ENCODE results near the gene NUMA1.

Gene NUMA1

GRCh38 chr11:72111300-72112142 lies 31.2 kb upstream of the NUMA1 start:
- peak overlapping the region; percentile 82 for H3K27ac ChIP-seq
- TF ChIP-seq ZFX (IDR thresholded peaks at IDR 0.05) (peak; percentile 30; the same call in 1 of the 2 replicates), CTCF (conservative IDR thresholded peaks at IDR 0.05) (no peak)

GRCh38 chr11:72105888-72106287 lies 25.5 kb upstream of the NUMA1 start, which contains the start of gene TOMT:
TOMT (plus strand) TSS chr11:72105924; CDS start chr11:72105952, 28 bp downstream.
- TF ChIP-seq ZFX (IDR thresholded peaks at IDR 0.05) (no peak), CTCF (conservative IDR thresholded peaks at IDR 0.05) (no peak)
- H3K27ac ChIP-seq, result no peak within 1 kb of the TSS

- TF ChIP-seq CTCF (conservative IDR thresholded peaks at IDR 0.05) (no peak), ZFX (IDR thresholded peaks at IDR 0.05) (no peak)
- H3K27ac ChIP-seq, result peak overlapping the region; percentile 96
These were observed 23.4 kb upstream of the NUMA1 start for GRCh38 chr11:72103754-72104167.

- TF ChIP-seq ZFX (IDR thresholded peaks at IDR 0.05) (peak; percentile 90), CTCF (conservative IDR thresholded peaks at IDR 0.05) (no peak; the same call in 1 of the 2 replicates)
- H3K27ac ChIP-seq, result peak within 1 kb of the TSS; percentile 96
These were observed 22.8 kb upstream of the NUMA1 start, which contains the start of gene LAMTOR1 for GRCh38 chr11:72102946-72103753. LAMTOR1 (minus strand) TSS chr11:72103297; CDS start chr11:72103224, 73 bp downstream.

GRCh38 chr11:72102631-72102945 lies 22.2 kb upstream of the NUMA1 start:
- H3K27ac ChIP-seq, result peak overlapping the region; percentile 96
- no peak for TF ChIP-seq CTCF (conservative IDR thresholded peaks at IDR 0.05)
- no peak for TF ChIP-seq ZFX (IDR thresholded peaks at IDR 0.05)

- TF ChIP-seq CTCF (conservative IDR thresholded peaks at IDR 0.05) (no peak), ZFX (IDR thresholded peaks at IDR 0.05) (no peak)
- peak overlapping the region; percentile 96 for H3K27ac ChIP-seq
These were observed 21.8 kb upstream of the NUMA1 start for GRCh38 chr11:72102162-72102561.

GRCh38 chr11:72100462-72100861 lies 20.1 kb upstream of the NUMA1 start:
- TF ChIP-seq CTCF (conservative IDR thresholded peaks at IDR 0.05) (no peak), ZFX (IDR thresholded peaks at IDR 0.05) (no peak)
- H3K27ac ChIP-seq, result no peak overlapping the region
